Calu3 (cell line): Measurements from ENCODE around the gene GK2. TPM values are rescaled to one million over a fixed set of nuclear protein-coding genes. Genes with fewer than 3 reads are reported as not detected.

ENCODE experiments used
- BruUV-seq: library from RNA; stranded (reverse); fragments of 400-500 nt; replicated peaks from 2 replicates; lab custom pipeline; 2021; lab: Mats Ljungman, UMichigan
- CTCF ChIA-PET: fragments of 300-600 bp; sonication (Branson Sonifier 250); formaldehyde crosslinking; loops from one replicate; lab custom pipeline; 2022; ENCODE audit warnings: antibody characterized with exemption; lab: Charles Lee
- DNase-seq: peaks from one replicate; pipeline ENCODE4 v3.0.0; 2022
- H3K27ac Mint-ChIP-seq: one replicate; pipeline ENCODE4 v1.8.0; 2022; ENCODE audit warnings: mixed read lengths; ENCODE audit not compliant: unreplicated experiment
- H3K27me3 Mint-ChIP-seq: one replicate; pipeline ENCODE4 v1.8.0; 2022; ENCODE audit warnings: mixed read lengths; ENCODE audit not compliant: unreplicated experiment
- H3K36me3 Mint-ChIP-seq: one replicate; pipeline ENCODE4 v1.8.0; 2022; ENCODE audit warnings: mild to moderate bottlenecking, moderate library complexity, mixed read lengths; ENCODE audit not compliant: insufficient read depth, unreplicated experiment
- H3K4me1 Mint-ChIP-seq: one replicate; pipeline ENCODE4 v1.8.0; 2022; ENCODE audit warnings: mild to moderate bottlenecking, low read depth, mixed read lengths; ENCODE audit not compliant: unreplicated experiment
- H3K4me3 Mint-ChIP-seq: one replicate; pipeline ENCODE4 v1.8.0; 2022; ENCODE audit warnings: mild to moderate bottlenecking, low read depth, moderate library complexity, mixed read lengths; ENCODE audit not compliant: unreplicated experiment
- H3K9me3 Mint-ChIP-seq: one replicate; pipeline ENCODE4 v1.8.0; 2022; ENCODE audit warnings: low read depth, mixed read lengths; ENCODE audit not compliant: unreplicated experiment
- intact Hi-C: fragments of 100-400 bp; cut with micrococcal nuclease; formaldehyde crosslinking; loops from one replicate; pipeline ENCODE4 v1.10.0; 2022; ENCODE audit not compliant: unreplicated experiment
- total RNA-seq: library from RNA; stranded (reverse); gene quantifications from 2 replicates; pipeline ENCODE4 v1.2.3, GENCODE V29; 2022
- TF ChIP-seq, protein P1 (sequence below): fragments of 200-600 bp; IDR thresholded peaks from one replicate; pipeline ENCODE4 v1.8.0; 2022; ENCODE audit warnings: antibody characterized with exemption; ENCODE audit not compliant: unreplicated experiment

Gene GK2
- total RNA-seq, 1 experiment from 2014 or later, result not detected

DNA sequence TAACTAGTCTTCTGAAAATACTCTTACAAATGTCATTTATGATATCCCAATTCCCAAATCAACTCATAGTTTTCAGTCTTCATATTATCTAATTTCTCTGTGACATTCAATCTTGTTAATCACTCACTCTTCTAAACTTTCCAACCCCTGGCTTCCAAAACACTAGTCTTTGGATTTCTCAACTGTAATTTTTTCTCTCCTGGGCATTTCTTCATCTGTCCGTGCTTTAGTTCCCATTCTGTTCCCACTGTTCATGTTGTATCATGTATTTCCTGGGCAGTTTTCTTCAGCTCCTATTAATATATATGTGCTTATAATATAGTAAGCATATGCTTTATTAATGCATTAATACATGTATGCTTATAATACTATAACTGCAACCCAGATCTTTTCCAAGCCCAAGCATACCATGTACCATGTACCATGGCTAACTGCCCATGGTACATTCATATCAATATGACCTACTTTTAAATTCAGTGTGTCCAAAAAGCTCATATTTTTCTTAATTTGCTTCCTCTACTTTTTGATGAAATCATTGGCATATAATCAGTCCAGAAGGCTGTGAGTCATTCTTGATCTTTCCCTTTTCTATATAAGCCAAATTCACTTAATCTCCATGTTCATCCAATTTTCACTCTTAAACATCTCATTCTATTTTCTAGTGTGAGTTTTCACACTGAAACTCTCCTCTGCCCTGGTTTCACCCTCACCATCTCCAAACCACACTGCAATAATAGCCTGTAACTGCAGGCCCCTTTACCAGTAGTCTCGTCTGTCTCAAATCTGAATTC, 21.3 kb upstream of the GK2 start:
- no TSS peak for BruUV-seq
- no peak overlapping the region for H3K4me3 Mint-ChIP-seq
- no peaks in the 10 kb centered on the region for H3K36me3 Mint-ChIP-seq
- no peaks in the 10 kb centered on the region for H3K27me3 Mint-ChIP-seq
- DNase-seq, result no peak
- no peak overlapping the region for H3K27ac Mint-ChIP-seq
- CTCF ChIA-PET, result no interaction called here
- no peaks in the 10 kb centered on the region for H3K9me3 Mint-ChIP-seq
- no peaks in the 10 kb centered on the region for H3K4me1 Mint-ChIP-seq
- intact Hi-C loops, result no loop called here
- TF ChIP-seq, protein P1, sequence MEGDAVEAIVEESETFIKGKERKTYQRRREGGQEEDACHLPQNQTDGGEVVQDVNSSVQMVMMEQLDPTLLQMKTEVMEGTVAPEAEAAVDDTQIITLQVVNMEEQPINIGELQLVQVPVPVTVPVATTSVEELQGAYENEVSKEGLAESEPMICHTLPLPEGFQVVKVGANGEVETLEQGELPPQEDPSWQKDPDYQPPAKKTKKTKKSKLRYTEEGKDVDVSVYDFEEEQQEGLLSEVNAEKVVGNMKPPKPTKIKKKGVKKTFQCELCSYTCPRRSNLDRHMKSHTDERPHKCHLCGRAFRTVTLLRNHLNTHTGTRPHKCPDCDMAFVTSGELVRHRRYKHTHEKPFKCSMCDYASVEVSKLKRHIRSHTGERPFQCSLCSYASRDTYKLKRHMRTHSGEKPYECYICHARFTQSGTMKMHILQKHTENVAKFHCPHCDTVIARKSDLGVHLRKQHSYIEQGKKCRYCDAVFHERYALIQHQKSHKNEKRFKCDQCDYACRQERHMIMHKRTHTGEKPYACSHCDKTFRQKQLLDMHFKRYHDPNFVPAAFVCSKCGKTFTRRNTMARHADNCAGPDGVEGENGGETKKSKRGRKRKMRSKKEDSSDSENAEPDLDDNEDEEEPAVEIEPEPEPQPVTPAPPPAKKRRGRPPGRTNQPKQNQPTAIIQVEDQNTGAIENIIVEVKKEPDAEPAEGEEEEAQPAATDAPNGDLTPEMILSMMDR, result no peak

DNA sequence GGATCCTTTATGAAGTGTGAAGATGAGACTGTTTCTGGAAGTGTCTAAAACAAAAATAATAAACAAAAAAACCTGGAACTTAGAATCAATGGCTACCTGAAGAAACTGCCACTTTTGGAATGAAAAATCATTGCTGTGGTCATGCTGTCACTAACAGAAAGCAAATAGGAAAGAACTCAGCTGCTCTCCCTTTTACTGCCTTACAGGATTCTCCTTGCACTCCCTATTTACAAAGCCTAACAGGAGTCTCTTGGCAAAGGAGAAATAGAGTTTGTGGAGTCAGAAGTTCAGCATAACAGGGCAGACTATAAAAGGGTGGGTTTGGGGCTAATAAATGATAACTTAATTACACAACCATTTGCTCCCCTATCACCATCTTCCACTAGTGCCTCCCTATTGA, 19.0 kb upstream of the GK2 start:
- CTCF ChIA-PET, result no interaction called here
- intact Hi-C loops, result no loop called here
- H3K27me3 Mint-ChIP-seq, result no peaks in the 10 kb centered on the region
- no TSS peak for BruUV-seq
- H3K4me1 Mint-ChIP-seq, result no peaks in the 10 kb centered on the region
- no peaks in the 10 kb centered on the region for H3K36me3 Mint-ChIP-seq
- TF ChIP-seq, protein P1, result no peak
- DNase-seq, result no peak
- no peak overlapping the region for H3K27ac Mint-ChIP-seq
- H3K9me3 Mint-ChIP-seq, result no peaks in the 10 kb centered on the region
- H3K4me3 Mint-ChIP-seq, result no peak overlapping the region

DNA sequence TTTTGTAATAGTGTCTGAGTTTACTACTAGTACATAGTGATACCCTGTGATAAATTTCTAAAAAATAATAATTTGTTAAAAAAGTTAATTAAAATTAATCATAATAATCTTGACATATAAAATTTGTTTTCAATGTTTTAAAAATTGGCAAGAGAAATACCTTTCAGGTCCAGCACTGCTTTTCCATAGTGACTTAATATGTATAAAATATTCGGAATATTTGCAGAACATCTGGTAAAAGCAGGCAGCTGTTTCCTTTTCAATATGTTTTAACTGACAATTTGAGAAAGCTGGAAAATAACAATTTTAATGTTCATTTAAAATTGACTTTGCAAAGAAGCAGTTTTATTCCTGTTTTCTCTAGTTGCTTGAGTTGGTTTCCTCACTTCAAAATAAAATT, 17.6 kb upstream of the GK2 start:
- TF ChIP-seq, protein P1, result no peak
- intact Hi-C loops, result no loop called here
- no peak overlapping the region for H3K27ac Mint-ChIP-seq
- H3K4me3 Mint-ChIP-seq, result no peak overlapping the region
- DNase-seq, result no peak
- H3K27me3 Mint-ChIP-seq, result no peaks in the 10 kb centered on the region
- CTCF ChIA-PET, result no interaction called here
- BruUV-seq, result no TSS peak
- no peaks in the 10 kb centered on the region for H3K4me1 Mint-ChIP-seq
- no peaks in the 10 kb centered on the region for H3K9me3 Mint-ChIP-seq
- H3K36me3 Mint-ChIP-seq, result no peaks in the 10 kb centered on the region

DNA sequence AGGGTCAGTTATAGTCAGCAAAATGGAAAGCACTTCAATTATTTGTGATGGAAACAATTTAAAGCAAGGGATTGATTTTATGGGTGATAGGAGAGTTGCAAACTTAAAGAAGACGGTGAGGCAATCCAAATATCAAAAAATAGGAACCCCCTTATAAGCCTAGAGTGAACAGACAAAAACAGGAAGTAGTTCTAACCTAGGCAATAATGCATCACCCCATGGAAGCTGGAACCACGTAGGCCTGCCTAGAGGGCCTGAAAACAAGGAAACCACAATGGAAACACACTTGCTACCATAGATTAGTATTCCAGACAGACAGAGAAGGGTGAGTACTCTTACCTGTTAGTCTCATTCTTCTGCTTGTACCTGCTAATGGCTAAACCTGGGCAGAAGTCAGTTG, 13.5 kb upstream of the GK2 start:
- H3K4me1 Mint-ChIP-seq, result no peaks in the 10 kb centered on the region
- no peaks in the 10 kb centered on the region for H3K27me3 Mint-ChIP-seq
- BruUV-seq, result no TSS peak
- H3K27ac Mint-ChIP-seq, result no peak overlapping the region
- TF ChIP-seq, protein P1, result no peak
- no peaks in the 10 kb centered on the region for H3K36me3 Mint-ChIP-seq
- no peaks in the 10 kb centered on the region for H3K9me3 Mint-ChIP-seq
- no peak for DNase-seq
- H3K4me3 Mint-ChIP-seq, result no peak overlapping the region
- CTCF ChIA-PET, result no interaction called here
- intact Hi-C loops, result no loop called here
